Karpas-422 (cell line): Measurements from ENCODE around the gene TEX101. TPM values are rescaled to one million over a fixed set of nuclear protein-coding genes. Genes with fewer than 3 reads are reported as not detected.

Source experiments
- DNase-seq: peaks from one replicate; pipeline ENCODE4 v3.0.0-alpha.2; 2015
- H2AFZ ChIP-seq: fragments of 200-600 bp; sonication (generic); 2 replicates; pipeline ENCODE4 v1.6.1; 2014; ENCODE audit warnings: antibody characterized with exemption, low read length, mixed read lengths
- H3K27ac ChIP-seq: fragments of 200-600 bp; sonication (generic); 2 replicates; pipeline ENCODE4 v1.5.1; 2014; ENCODE audit warnings: mild to moderate bottlenecking, low read length, moderate library complexity
- H3K27me3 ChIP-seq: fragments of 200-600 bp; sonication (generic); 2 replicates; pipeline ENCODE4 v1.6.1; 2014; ENCODE audit warnings: low read length, mixed read lengths
- H3K36me3 ChIP-seq: fragments of 200-600 bp; sonication (generic); 2 replicates; pipeline ENCODE4 v1.6.1; 2014; ENCODE audit warnings: low read length, mixed read lengths; ENCODE audit not compliant: insufficient read depth
- H3K4me1 ChIP-seq: fragments of 200-600 bp; sonication (generic); 2 replicates; pipeline ENCODE4 v1.6.1; 2014; ENCODE audit warnings: mild to moderate bottlenecking, low read length, mixed read lengths
- H3K4me2 ChIP-seq: fragments of 200-600 bp; sonication (generic); 2 replicates; pipeline ENCODE4 v1.6.1; 2014; ENCODE audit warnings: low read length, low read depth, mild to moderate bottlenecking; ENCODE audit not compliant: poor library complexity, severe bottlenecking
- H3K4me3 ChIP-seq: fragments of 200-600 bp; sonication (generic); 2 replicates; pipeline ENCODE4 v1.5.1; 2014; ENCODE audit warnings: mild to moderate bottlenecking, antibody characterized with exemption, low read length, mixed read lengths
- H3K79me2 ChIP-seq: fragments of 200-600 bp; sonication (generic); 2 replicates; pipeline ENCODE4 v1.6.1; 2014; ENCODE audit warnings: mild to moderate bottlenecking, low read length, mixed read lengths
- H3K9ac ChIP-seq: fragments of 200-600 bp; sonication (generic); 2 replicates; pipeline ENCODE4 v1.6.0; 2014; ENCODE audit warnings: low read length
- H3K9me2 ChIP-seq: fragments of 200-600 bp; sonication (generic), shearing (Covaris generic); replicated peaks from 2 replicates; pipeline ENCODE4 v1.6.0; 2014; ENCODE audit warnings: mild to moderate bottlenecking, low read length, moderate library complexity; ENCODE audit not compliant: insufficient read depth
- H3K9me3 ChIP-seq: fragments of 300-700, 200-600 bp; sonication (generic); 2 replicates; pipeline ENCODE4 v1.6.1; 2014; ENCODE audit warnings: low read length, mixed read lengths
- H4K20me1 ChIP-seq: fragments of 200-600 bp; sonication (generic); 2 replicates; pipeline ENCODE4 v1.6.1; 2014; ENCODE audit warnings: mild to moderate bottlenecking, antibody characterized with exemption, low read length, low read depth; ENCODE audit not compliant: insufficient read depth
- total RNA-seq: library from RNA; depleted of rRNA; stranded (reverse); fragments of >200 nt; shearing (Covaris generic); gene quantifications from 2 replicates; pipeline ENCODE4 v1.2.3, GENCODE V29; 2014; ENCODE audit warnings: low replicate concordance

Gene TEX101
- total RNA-seq, 1 experiment from 2014 or later: not detected

- Histone ChIP-seq H3K9me2 (no peaks in the 10 kb centered on the region), H3K4me3 (no peak overlapping the region), H3K4me2 (no peak overlapping the region), H3K36me3 (no peaks in the 10 kb centered on the region), H3K27me3 (no peaks in the 10 kb centered on the region), H3K79me2 (no peaks in the 10 kb centered on the region), H3K9ac (no peak overlapping the region), H3K9me3 (no peaks in the 10 kb centered on the region), H3K27ac (no peak overlapping the region), H3K4me1 (no peaks in the 10 kb centered on the region), H2AFZ (no peak overlapping the region), H4K20me1 (no peaks in the 10 kb centered on the region)
- no peak for DNase-seq
Measured at GRCh38 chr19:43444531-43445287, 30.0 kb downstream of the TEX101 start.

- no peak overlapping the region for H3K9ac ChIP-seq
- H3K27ac ChIP-seq: no peak overlapping the region
- H2AFZ ChIP-seq: no peak overlapping the region
- H3K27me3 ChIP-seq: no peaks in the 10 kb centered on the region
- H3K9me2 ChIP-seq: no peaks in the 10 kb centered on the region
- H3K4me2 ChIP-seq: no peak overlapping the region
- H3K36me3 ChIP-seq: no peaks in the 10 kb centered on the region
- H3K4me1 ChIP-seq: no peaks in the 10 kb centered on the region
- no peaks in the 10 kb centered on the region for H3K79me2 ChIP-seq
- no peaks in the 10 kb centered on the region for H3K9me3 ChIP-seq
- no peak overlapping the region for H3K4me3 ChIP-seq
- no peaks in the 10 kb centered on the region for H4K20me1 ChIP-seq
- no peak for DNase-seq
Measured at GRCh38 chr19:43445426-43445825, 30.7 kb downstream of the TEX101 start.

- no peak overlapping the region for H3K9ac ChIP-seq
Measured at GRCh38 chr19:43446746-43447489, 32.2 kb downstream of the TEX101 start.

GRCh38 chr19:43447655-43448054 is 33.0 kb downstream of the TEX101 start:
- Histone ChIP-seq H4K20me1 (no peaks in the 10 kb centered on the region), H3K9me2 (no peaks in the 10 kb centered on the region), H3K4me2 (no peak overlapping the region), H3K9ac (no peak overlapping the region), H3K27me3 (no peaks in the 10 kb centered on the region), H3K27ac (no peak overlapping the region), H3K4me3 (no peak overlapping the region), H3K4me1 (no peaks in the 10 kb centered on the region), H3K9me3 (no peaks in the 10 kb centered on the region), H3K36me3 (no peaks in the 10 kb centered on the region), H2AFZ (no peak overlapping the region), H3K79me2 (no peaks in the 10 kb centered on the region)
- DNase-seq: no peak

More at GRCh38 chr19:43446746-43447489, 32.2 kb downstream of the TEX101 start:
- H3K4me2 ChIP-seq: no peak overlapping the region
- no peaks in the 10 kb centered on the region for H3K79me2 ChIP-seq
- no peak overlapping the region for H2AFZ ChIP-seq
- no peaks in the 10 kb centered on the region for H4K20me1 ChIP-seq
- no peaks in the 10 kb centered on the region for H3K27me3 ChIP-seq
- H3K4me3 ChIP-seq: no peak overlapping the region
- peak; percentile 87 for DNase-seq
- no peaks in the 10 kb centered on the region for H3K9me2 ChIP-seq
- H3K4me1 ChIP-seq: no peaks in the 10 kb centered on the region
- no peaks in the 10 kb centered on the region for H3K9me3 ChIP-seq
- H3K27ac ChIP-seq: no peak overlapping the region
- no peaks in the 10 kb centered on the region for H3K36me3 ChIP-seq

- Histone ChIP-seq H3K4me1 (no peaks in the 10 kb centered on the region), H3K9me2 (no peaks in the 10 kb centered on the region), H3K27ac (no peak overlapping the region), H3K4me2 (no peak overlapping the region), H2AFZ (no peak overlapping the region), H3K27me3 (no peaks in the 10 kb centered on the region), H3K4me3 (no peak overlapping the region), H3K79me2 (no peaks in the 10 kb centered on the region), H3K9ac (no peak overlapping the region), H3K9me3 (no peaks in the 10 kb centered on the region), H3K36me3 (no peaks in the 10 kb centered on the region), H4K20me1 (no peaks in the 10 kb centered on the region)
- DNase-seq: no peak
Measured at GRCh38 chr19:43450545-43450997, 35.9 kb downstream of the TEX101 start.

GRCh38 chr19:43452582-43452981 is 37.9 kb downstream of the TEX101 start:
- Histone ChIP-seq H3K27ac (no peak overlapping the region), H3K9ac (no peak overlapping the region), H3K79me2 (no peaks in the 10 kb centered on the region), H4K20me1 (no peaks in the 10 kb centered on the region), H2AFZ (no peak overlapping the region), H3K4me1 (no peaks in the 10 kb centered on the region), H3K4me2 (no peak overlapping the region), H3K9me2 (no peaks in the 10 kb centered on the region), H3K36me3 (no peaks in the 10 kb centered on the region), H3K4me3 (no peak overlapping the region), H3K27me3 (no peaks in the 10 kb centered on the region), H3K9me3 (no peaks in the 10 kb centered on the region)
- no peak for DNase-seq

GRCh38 chr19:43454031-43454430 is 39.3 kb downstream of the TEX101 start:
- Histone ChIP-seq H3K27ac (no peak overlapping the region), H2AFZ (no peak overlapping the region), H3K79me2 (no peaks in the 10 kb centered on the region), H3K9ac (no peak overlapping the region), H3K36me3 (no peaks in the 10 kb centered on the region), H3K4me3 (no peak overlapping the region), H3K9me3 (no peaks in the 10 kb centered on the region), H3K4me1 (no peaks in the 10 kb centered on the region), H4K20me1 (no peaks in the 10 kb centered on the region), H3K4me2 (no peak overlapping the region), H3K27me3 (no peaks in the 10 kb centered on the region), H3K9me2 (no peaks in the 10 kb centered on the region)
- no peak for DNase-seq

GRCh38 chr19:43455321-43456113 is 40.8 kb downstream of the TEX101 start:
- Histone ChIP-seq H3K9me3 (no peaks in the 10 kb centered on the region), H3K79me2 (no peaks in the 10 kb centered on the region), H3K4me1 (no peaks in the 10 kb centered on the region), H3K9me2 (no peaks in the 10 kb centered on the region), H3K4me3 (no peak overlapping the region), H3K9ac (no peak overlapping the region), H3K27me3 (no peaks in the 10 kb centered on the region), H4K20me1 (no peaks in the 10 kb centered on the region), H3K36me3 (no peaks in the 10 kb centered on the region), H2AFZ (no peak overlapping the region), H3K4me2 (no peak overlapping the region), H3K27ac (no peak overlapping the region)
- DNase-seq: no peak
